ENCODE data around the gene UNC5CL.

DNA sequence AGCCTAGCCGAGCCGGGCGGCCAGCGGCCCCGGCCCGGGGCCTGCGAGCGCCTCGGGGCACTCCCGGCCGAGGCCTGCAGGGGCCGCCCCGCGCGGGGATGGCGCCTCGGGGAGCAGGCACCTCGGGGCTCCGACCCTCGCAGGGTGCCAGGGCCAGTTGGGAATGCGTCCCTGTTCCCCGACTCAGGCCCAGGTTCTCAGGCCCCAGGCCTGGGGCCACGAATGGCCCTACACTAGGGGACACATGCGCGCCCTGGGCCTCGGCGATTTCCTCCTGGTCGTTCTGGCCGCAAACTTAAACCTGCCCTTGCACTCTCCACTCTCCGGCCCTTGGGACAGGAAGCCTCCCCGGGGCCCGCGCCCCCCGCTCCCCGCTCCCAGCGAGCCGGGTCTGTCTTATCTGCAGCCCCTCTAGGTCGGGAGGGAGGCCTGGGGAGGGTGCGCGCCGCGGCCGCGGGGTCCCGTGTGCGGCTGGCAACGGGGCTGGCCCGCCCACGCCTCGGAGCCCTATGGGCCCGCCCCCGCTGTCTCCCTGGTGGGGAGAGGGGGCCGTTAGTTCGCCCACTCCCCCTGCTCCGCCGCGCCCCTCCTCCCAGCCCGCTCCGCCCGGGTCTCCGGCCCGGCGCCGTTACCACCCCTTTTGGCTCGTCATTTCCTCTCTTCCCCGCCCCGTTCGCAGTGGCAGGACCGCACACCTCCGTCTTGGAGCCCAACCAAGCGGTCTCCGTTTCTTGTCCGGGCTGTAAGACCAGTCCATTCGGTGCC, 34.4 kb upstream of the UNC5CL start:
- TF ChIP-seq, protein P1, sequence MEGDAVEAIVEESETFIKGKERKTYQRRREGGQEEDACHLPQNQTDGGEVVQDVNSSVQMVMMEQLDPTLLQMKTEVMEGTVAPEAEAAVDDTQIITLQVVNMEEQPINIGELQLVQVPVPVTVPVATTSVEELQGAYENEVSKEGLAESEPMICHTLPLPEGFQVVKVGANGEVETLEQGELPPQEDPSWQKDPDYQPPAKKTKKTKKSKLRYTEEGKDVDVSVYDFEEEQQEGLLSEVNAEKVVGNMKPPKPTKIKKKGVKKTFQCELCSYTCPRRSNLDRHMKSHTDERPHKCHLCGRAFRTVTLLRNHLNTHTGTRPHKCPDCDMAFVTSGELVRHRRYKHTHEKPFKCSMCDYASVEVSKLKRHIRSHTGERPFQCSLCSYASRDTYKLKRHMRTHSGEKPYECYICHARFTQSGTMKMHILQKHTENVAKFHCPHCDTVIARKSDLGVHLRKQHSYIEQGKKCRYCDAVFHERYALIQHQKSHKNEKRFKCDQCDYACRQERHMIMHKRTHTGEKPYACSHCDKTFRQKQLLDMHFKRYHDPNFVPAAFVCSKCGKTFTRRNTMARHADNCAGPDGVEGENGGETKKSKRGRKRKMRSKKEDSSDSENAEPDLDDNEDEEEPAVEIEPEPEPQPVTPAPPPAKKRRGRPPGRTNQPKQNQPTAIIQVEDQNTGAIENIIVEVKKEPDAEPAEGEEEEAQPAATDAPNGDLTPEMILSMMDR (IDR thresholded peaks at IDR 0.05) = peak in 5 of 7 experiments; percentile 8 to 53 (median 19)
- TF ChIP-seq POLR2AphosphoS5 (IDR thresholded peaks at IDR 0.05) = peak; percentile 51 to 89 (median 88)
- peak in 2 of 4 donors; percentile 43 to 69 for TF ChIP-seq POLR2A (IDR thresholded peaks at IDR 0.05)
